Neural cell (in vitro differentiated cells): Measurements from ENCODE around the gene KRT2. TPM values are rescaled to one million over a fixed set of nuclear protein-coding genes. Genes with fewer than 3 reads are reported as not detected.

Experiments used
- H2AFZ ChIP-seq: fragments of 200-600, 300-800 bp; sonication (generic), shearing (Covaris generic); 2 replicates; pipeline ENCODE4 v1.6.0; 2014; ENCODE audit warnings: low read depth, mild to moderate bottlenecking, antibody characterized with exemption, low read length, moderate library complexity
- H3F3A ChIP-seq: fragments of 200-600 bp; shearing (Covaris generic); 2 replicates; pipeline ENCODE4 v1.6.1; 2016; ENCODE audit warnings: mild to moderate bottlenecking, moderate library complexity, mixed read lengths, antibody characterized with exemption, low read length; ENCODE audit not compliant: insufficient read depth, poor library complexity, severe bottlenecking
- H3K27ac ChIP-seq: fragments of 200-600, 300-800 bp; sonication (generic), shearing (Covaris generic); 2 replicates; pipeline ENCODE4 v1.5.1; 2014; ENCODE audit warnings: mild to moderate bottlenecking, low read length, moderate library complexity
- H3K27me3 ChIP-seq: fragments of 300-800, 200-600 bp; sonication (generic), shearing (Covaris generic); 2 replicates; pipeline ENCODE4 v1.6.0; 2014; ENCODE audit warnings: mild to moderate bottlenecking, low read depth, low read length, moderate library complexity; ENCODE audit not compliant: insufficient read depth
- H3K36me3 ChIP-seq: fragments of 300-800, 200-600 bp; sonication (generic), shearing (Covaris generic); 2 replicates; pipeline ENCODE4 v1.5.1; 2014; ENCODE audit warnings: mild to moderate bottlenecking, antibody characterized with exemption, low read length, moderate library complexity; ENCODE audit not compliant: insufficient read depth
- H3K4me2 ChIP-seq: fragments of 300-800, 200-600 bp; sonication (generic), shearing (Covaris generic); 2 replicates; pipeline ENCODE4 v1.6.0; 2014; ENCODE audit warnings: mild to moderate bottlenecking, low read length
- H3K4me3 ChIP-seq: fragments of 300-800, 200-600 bp; sonication (generic), shearing (Covaris generic); 2 replicates; pipeline ENCODE4 v1.5.1; 2014; ENCODE audit warnings: mild to moderate bottlenecking, low read length, moderate library complexity
- H3K79me2 ChIP-seq: fragments of 200-600 bp; shearing (Covaris generic); replicated peaks from 2 replicates; pipeline ENCODE4 v1.6.0; 2014; ENCODE audit warnings: mild to moderate bottlenecking, low read length, moderate library complexity; ENCODE audit not compliant: insufficient read depth
- H3K9ac ChIP-seq: fragments of 300-800, 200-600 bp; sonication (generic), shearing (Covaris generic); 2 replicates; pipeline ENCODE4 v1.6.1; 2016; ENCODE audit warnings: mild to moderate bottlenecking, low read length, mixed read lengths
- H3K9me2 ChIP-seq: fragments of 200-600 bp; shearing (Covaris generic); 2 replicates; pipeline ENCODE4 v1.6.1; 2016; ENCODE audit warnings: mild to moderate bottlenecking, low read length, mixed read lengths; ENCODE audit not compliant: insufficient read depth
- H3K9me3 ChIP-seq: fragments of 200-600, 300-800 bp; sonication (generic), shearing (Covaris generic); 2 replicates; pipeline ENCODE4 v1.6.1; 2016; ENCODE audit warnings: mild to moderate bottlenecking, mixed run types, low read length, moderate library complexity, mixed read lengths
- H4K20me1 ChIP-seq: fragments of 200-600 bp; shearing (Covaris generic); 2 replicates; pipeline ENCODE4 v1.6.1; 2016; ENCODE audit warnings: mild to moderate bottlenecking, mixed run types; ENCODE audit not compliant: insufficient read depth
- EP300 ChIP-seq: fragments of 450-650 bp; conservative IDR thresholded peaks from 2 replicates; pipeline ENCODE4 v1.6.1; 2014; ENCODE audit warnings: antibody characterized with exemption, mild to moderate bottlenecking, moderate library complexity; ENCODE audit not compliant: poor library complexity, severe bottlenecking
- EZH2 ChIP-seq: fragments of 200-600, 300-800 bp; shearing (Covaris generic), sonication (generic); IDR thresholded peaks from 2 replicates; pipeline ENCODE4 v1.6.1; 2014; ENCODE audit warnings: antibody characterized with exemption, low read length, borderline replicate concordance, mild to moderate bottlenecking; ENCODE audit not compliant: insufficient read depth, poor library complexity, severe bottlenecking
- MXI1 ChIP-seq: fragments of 450-650 bp; conservative IDR thresholded peaks from 2 replicates; pipeline ENCODE4 v1.6.1; 2014; ENCODE audit warnings: antibody characterized with exemption, mild to moderate bottlenecking; ENCODE audit not compliant: poor library complexity, severe bottlenecking
- POLR2AphosphoS5 ChIP-seq: IDR thresholded peaks from 2 replicates; pipeline ENCODE4 v1.6.1; 2012
- RAD21 ChIP-seq: fragments of 450-650 bp; conservative IDR thresholded peaks from 2 replicates; pipeline ENCODE4 v1.6.1; 2014; ENCODE audit warnings: antibody characterized with exemption, mild to moderate bottlenecking, moderate library complexity
- REST ChIP-seq: IDR thresholded peaks from 2 replicates; pipeline ENCODE4 v1.6.1; 2012; ENCODE audit warnings: borderline replicate concordance
- SMC3 ChIP-seq: fragments of 450-650 bp; conservative IDR thresholded peaks from 2 replicates; pipeline ENCODE4 v1.6.1; 2014; ENCODE audit warnings: antibody characterized with exemption, mild to moderate bottlenecking, moderate library complexity; ENCODE audit not compliant: poor library complexity
- TAF1 ChIP-seq: IDR thresholded peaks from 2 replicates; pipeline ENCODE4 v1.6.1; 2012; ENCODE audit warnings: low read depth
- polyA plus RNA-seq: library from polyadenylated mRNA; depleted of rRNA; stranded (reverse); fragments of >200 nt; gene quantifications from 2 replicates; pipeline ENCODE4 v1.2.3, GENCODE V29; 2014
- TF ChIP-seq, protein P1 (sequence below): fragments of 450-650 bp; IDR thresholded peaks from 2 replicates; pipeline ENCODE4 v1.5.1; 2014; ENCODE audit warnings: antibody characterized with exemption, mild to moderate bottlenecking, moderate library complexity; ENCODE audit not compliant: poor library complexity, severe bottlenecking

Gene KRT2
- polyA plus RNA-seq, 1 donor from 2014 or later = not detected

DNA sequence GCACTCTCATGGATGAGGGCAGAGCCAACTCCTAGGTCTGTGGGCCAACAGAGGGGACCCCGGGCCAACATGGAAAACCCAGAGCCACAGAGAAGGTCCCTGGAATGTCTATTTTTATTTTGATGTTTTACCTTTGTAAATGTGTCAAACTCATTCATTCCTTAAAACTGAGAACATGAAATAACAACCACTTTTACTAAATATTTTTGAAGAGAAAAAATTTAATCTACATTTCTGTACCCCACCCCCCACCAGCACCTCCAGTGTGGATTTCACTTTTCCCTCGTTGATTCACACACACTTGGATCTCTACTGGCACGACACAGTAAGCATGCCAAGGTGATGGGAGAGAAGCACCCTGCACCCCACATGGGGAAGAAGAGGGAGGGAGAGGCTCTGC, 44.6 kb upstream of the KRT2 start:
- no peak overlapping the region for H3K4me2 ChIP-seq
- H3K9me2 ChIP-seq = no peaks in the 10 kb centered on the region
- no peaks in the 10 kb centered on the region for H3K79me2 ChIP-seq
- no peaks in the 10 kb centered on the region for H3F3A ChIP-seq
- TF ChIP-seq TAF1 (no peak), MXI1 (no peak), EZH2 (no peak), EP300 (no peak), REST (no peak), POLR2AphosphoS5 (no peak), SMC3 (no peak), RAD21 (no peak)
- TF ChIP-seq, protein P1, sequence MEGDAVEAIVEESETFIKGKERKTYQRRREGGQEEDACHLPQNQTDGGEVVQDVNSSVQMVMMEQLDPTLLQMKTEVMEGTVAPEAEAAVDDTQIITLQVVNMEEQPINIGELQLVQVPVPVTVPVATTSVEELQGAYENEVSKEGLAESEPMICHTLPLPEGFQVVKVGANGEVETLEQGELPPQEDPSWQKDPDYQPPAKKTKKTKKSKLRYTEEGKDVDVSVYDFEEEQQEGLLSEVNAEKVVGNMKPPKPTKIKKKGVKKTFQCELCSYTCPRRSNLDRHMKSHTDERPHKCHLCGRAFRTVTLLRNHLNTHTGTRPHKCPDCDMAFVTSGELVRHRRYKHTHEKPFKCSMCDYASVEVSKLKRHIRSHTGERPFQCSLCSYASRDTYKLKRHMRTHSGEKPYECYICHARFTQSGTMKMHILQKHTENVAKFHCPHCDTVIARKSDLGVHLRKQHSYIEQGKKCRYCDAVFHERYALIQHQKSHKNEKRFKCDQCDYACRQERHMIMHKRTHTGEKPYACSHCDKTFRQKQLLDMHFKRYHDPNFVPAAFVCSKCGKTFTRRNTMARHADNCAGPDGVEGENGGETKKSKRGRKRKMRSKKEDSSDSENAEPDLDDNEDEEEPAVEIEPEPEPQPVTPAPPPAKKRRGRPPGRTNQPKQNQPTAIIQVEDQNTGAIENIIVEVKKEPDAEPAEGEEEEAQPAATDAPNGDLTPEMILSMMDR = no peak
- no peaks in the 10 kb centered on the region for H4K20me1 ChIP-seq
- H2AFZ ChIP-seq = no peak overlapping the region
- H3K27ac ChIP-seq = no peak overlapping the region
- H3K27me3 ChIP-seq = peaks cover 5% of the 10 kb centered on the region
- no peak overlapping the region for H3K9ac ChIP-seq
- H3K36me3 ChIP-seq = no peaks in the 10 kb centered on the region
- H3K9me3 ChIP-seq = no peaks in the 10 kb centered on the region
- no peak overlapping the region for H3K4me3 ChIP-seq

DNA sequence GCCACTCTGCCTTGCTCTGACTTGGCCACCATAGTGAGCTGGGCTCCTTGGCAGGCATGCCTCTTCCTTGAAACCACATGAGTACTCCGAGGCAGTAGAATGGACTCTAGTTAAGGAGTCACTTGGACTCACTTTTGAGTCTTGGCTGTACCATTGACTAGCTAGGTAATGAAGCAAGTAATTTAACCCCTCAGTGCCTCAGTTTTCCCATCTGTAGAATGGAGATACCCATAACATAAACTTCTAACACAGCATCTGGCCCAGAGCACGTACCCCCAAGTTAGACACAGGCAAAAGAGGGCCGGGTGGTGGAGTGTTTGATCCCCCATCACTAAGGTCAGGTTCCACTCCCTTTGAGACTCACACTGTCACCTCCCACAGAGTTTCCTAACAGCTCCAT, 43.0 kb upstream of the KRT2 start:
- Histone ChIP-seq H3K27ac (no peak overlapping the region), H3K79me2 (no peaks in the 10 kb centered on the region), H3K36me3 (no peaks in the 10 kb centered on the region), H3F3A (no peaks in the 10 kb centered on the region), H3K4me2 (no peak overlapping the region), H3K9me2 (no peaks in the 10 kb centered on the region), H3K27me3 (peaks cover 13% of the 10 kb centered on the region), H3K4me3 (no peak overlapping the region), H3K9ac (no peak overlapping the region), H2AFZ (no peak overlapping the region), H3K9me3 (no peaks in the 10 kb centered on the region), H4K20me1 (no peaks in the 10 kb centered on the region)
- TF ChIP-seq, protein P1 = no peak
- TF ChIP-seq TAF1 = no peak
- no peak for TF ChIP-seq SMC3
- no peak for TF ChIP-seq RAD21
- no peak for TF ChIP-seq POLR2AphosphoS5
- TF ChIP-seq MXI1 = no peak
- TF ChIP-seq EP300 = no peak
- TF ChIP-seq EZH2 = no peak
- TF ChIP-seq REST = no peak
